Loucy (cell line): Measurements from ENCODE around the gene RB1.

Source experiments
- EZH2phosphoT487 ChIP-seq: fragments of 200-600 bp; IDR thresholded peaks from 2 replicates; pipeline ENCODE4 v1.6.1; 2018; ENCODE audit warnings: antibody characterized with exemption, mild to moderate bottlenecking, moderate library complexity, borderline replicate concordance
- TF ChIP-seq, protein P1 (sequence below): fragments of 200-600 bp; sonication (generic); conservative IDR thresholded peaks from 2 replicates; pipeline ENCODE4 v1.5.1; 2014; ENCODE audit warnings: mild to moderate bottlenecking, antibody characterized with exemption, low read length

GRCh38 chr13:48431987-48432615, 128.6 kb downstream of the RB1 start:
- TF ChIP-seq, protein P1, sequence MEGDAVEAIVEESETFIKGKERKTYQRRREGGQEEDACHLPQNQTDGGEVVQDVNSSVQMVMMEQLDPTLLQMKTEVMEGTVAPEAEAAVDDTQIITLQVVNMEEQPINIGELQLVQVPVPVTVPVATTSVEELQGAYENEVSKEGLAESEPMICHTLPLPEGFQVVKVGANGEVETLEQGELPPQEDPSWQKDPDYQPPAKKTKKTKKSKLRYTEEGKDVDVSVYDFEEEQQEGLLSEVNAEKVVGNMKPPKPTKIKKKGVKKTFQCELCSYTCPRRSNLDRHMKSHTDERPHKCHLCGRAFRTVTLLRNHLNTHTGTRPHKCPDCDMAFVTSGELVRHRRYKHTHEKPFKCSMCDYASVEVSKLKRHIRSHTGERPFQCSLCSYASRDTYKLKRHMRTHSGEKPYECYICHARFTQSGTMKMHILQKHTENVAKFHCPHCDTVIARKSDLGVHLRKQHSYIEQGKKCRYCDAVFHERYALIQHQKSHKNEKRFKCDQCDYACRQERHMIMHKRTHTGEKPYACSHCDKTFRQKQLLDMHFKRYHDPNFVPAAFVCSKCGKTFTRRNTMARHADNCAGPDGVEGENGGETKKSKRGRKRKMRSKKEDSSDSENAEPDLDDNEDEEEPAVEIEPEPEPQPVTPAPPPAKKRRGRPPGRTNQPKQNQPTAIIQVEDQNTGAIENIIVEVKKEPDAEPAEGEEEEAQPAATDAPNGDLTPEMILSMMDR, result no peak
- TF ChIP-seq EZH2phosphoT487, result no peak
